ENCODE results near the gene DLX5. TPM values are rescaled to one million over a fixed set of nuclear protein-coding genes. Genes with fewer than 3 reads are reported as not detected.

Gene DLX5
- total and polyA plus RNA-seq, 9 of the 15 experiments (the other 6 are each of a cell fraction or from before 2014, with no cell fraction given) = not detected

DNA sequence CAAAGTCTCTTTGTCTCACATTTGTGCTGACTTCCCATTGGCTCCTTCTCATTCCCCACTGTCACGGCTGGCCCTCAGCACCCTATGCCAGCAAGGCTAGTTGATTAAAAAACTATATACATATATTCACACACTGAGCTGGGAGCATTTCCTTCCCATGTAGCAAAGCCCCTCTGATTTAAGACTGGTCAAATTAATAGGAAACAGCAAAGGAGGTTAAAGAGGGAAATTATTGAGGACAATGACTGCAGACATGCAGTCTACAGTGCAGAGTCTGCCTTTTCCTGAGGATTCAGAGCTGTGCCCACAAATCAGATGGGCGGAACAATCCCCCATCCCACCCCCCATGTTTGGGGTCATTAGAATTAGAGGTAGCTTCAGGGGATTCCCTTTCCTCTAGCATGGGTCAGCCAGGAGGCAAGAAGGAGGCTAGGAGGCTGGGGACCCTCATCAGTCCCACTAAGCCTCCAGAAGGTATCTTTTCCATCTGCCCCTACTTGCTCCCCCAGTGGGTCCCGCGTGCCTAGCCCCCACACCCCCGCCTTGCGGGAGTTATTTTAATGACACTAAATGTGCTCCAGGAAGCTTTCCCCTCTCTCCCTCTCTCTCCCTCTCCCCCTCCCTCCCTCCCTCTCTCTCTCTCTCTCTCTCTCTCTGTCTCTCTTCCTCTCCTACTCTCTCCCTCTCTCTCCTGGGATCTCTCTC is 29.1 kb downstream of the DLX5 start:
- no peak overlapping the region for H3K9ac ChIP-seq (ENCODE audit: insufficient read depth in 1 of 2, low read depth in 2 of 2, low read length in 2 of 2)
- CTCF ChIA-PET (ENCODE audit: low intra/inter-chr PET ratio) = no interaction called here
- H4K20me1 ChIP-seq (replicated peaks; ENCODE audit: control insufficient read depth, insufficient read depth, low read length) = no peaks in the 10 kb centered on the region
- H3K4me3 ChIP-seq = no peak overlapping the region
- H3K9me3 ChIP-seq (replicated peaks; ENCODE audit: control insufficient read depth, insufficient read depth, low read depth, low read length) = no peaks in the 10 kb centered on the region
- H3K27ac ChIP-seq (ENCODE audit: extremely low read depth, low read depth, low read length) = no peak overlapping the region
- H3K79me2 ChIP-seq (ENCODE audit: control insufficient read depth, insufficient read depth, low read length) = no peaks in the 10 kb centered on the region
- H3K4me1 ChIP-seq (replicated peaks in 1 of 2; ENCODE audit: control insufficient read depth in 2 of 2, insufficient read depth in 2 of 2, low read length in 2 of 2) = peaks cover 0 to 3% of the 10 kb centered on the region in 2 experiments; a peak in 1 of 5 replicates
- no peaks in the 10 kb centered on the region for H3K36me3 ChIP-seq (ENCODE audit: control insufficient read depth, insufficient read depth, low read length)
- FAIRE-seq (no peak), DNase-seq (ENCODE audit: extremely low read depth in 1 of 4, low spot score in 3 of 4) (no peak), ATAC-seq (no peak)
- POLR2A ChIA-PET = no interaction called here
- BruUV-seq (replicated peaks) = no TSS peak
- WGBS (ENCODE audit: insufficient coverage, low coverage, missing lambda C conversion rate) = 0% methylated on average over 6 of the region's 6 CpGs
- H3K27me3 ChIP-seq (ENCODE audit: control insufficient read depth in 2 of 2, insufficient read depth in 2 of 2, low read length in 2 of 2) = peaks cover 62 to 65% of the 10 kb centered on the region in 2 experiments
- in situ Hi-C loops (cut with MboI) (no loop called here), intact Hi-C loops (cut with micrococcal nuclease) (no loop called here)
- H3K4me2 ChIP-seq (ENCODE audit: insufficient read depth, low read length) = no peak overlapping the region
- no peaks in the 10 kb centered on the region for H3K9me1 ChIP-seq (ENCODE audit: control insufficient read depth, insufficient read depth, low read length)
- no peak overlapping the region for H2AFZ ChIP-seq (ENCODE audit: low read depth, low read length)
- TF ChIP-seq ZNF174 (CRISPR knock-in tag; IDR thresholded peaks at IDR 0.05) (no peak), EWSR1 (IDR thresholded peaks at IDR 0.05; ENCODE audit: borderline replicate concordance, low read depth, partially characterized antibody) (no peak), ZNF551 (CRISPR knock-in tag; IDR thresholded peaks at IDR 0.05) (no peak), CBX1 (IDR thresholded peaks at IDR 0.05; ENCODE audit: low read depth) (no peak), L3MBTL2 (IDR thresholded peaks at IDR 0.05) (no peak), KAT8 (IDR thresholded peaks at IDR 0.05; ENCODE audit: low read depth) (no peak), NFXL1 (CRISPR knock-in tag; IDR thresholded peaks at IDR 0.05) (no peak)
- TF ChIP-seq, protein P1, sequence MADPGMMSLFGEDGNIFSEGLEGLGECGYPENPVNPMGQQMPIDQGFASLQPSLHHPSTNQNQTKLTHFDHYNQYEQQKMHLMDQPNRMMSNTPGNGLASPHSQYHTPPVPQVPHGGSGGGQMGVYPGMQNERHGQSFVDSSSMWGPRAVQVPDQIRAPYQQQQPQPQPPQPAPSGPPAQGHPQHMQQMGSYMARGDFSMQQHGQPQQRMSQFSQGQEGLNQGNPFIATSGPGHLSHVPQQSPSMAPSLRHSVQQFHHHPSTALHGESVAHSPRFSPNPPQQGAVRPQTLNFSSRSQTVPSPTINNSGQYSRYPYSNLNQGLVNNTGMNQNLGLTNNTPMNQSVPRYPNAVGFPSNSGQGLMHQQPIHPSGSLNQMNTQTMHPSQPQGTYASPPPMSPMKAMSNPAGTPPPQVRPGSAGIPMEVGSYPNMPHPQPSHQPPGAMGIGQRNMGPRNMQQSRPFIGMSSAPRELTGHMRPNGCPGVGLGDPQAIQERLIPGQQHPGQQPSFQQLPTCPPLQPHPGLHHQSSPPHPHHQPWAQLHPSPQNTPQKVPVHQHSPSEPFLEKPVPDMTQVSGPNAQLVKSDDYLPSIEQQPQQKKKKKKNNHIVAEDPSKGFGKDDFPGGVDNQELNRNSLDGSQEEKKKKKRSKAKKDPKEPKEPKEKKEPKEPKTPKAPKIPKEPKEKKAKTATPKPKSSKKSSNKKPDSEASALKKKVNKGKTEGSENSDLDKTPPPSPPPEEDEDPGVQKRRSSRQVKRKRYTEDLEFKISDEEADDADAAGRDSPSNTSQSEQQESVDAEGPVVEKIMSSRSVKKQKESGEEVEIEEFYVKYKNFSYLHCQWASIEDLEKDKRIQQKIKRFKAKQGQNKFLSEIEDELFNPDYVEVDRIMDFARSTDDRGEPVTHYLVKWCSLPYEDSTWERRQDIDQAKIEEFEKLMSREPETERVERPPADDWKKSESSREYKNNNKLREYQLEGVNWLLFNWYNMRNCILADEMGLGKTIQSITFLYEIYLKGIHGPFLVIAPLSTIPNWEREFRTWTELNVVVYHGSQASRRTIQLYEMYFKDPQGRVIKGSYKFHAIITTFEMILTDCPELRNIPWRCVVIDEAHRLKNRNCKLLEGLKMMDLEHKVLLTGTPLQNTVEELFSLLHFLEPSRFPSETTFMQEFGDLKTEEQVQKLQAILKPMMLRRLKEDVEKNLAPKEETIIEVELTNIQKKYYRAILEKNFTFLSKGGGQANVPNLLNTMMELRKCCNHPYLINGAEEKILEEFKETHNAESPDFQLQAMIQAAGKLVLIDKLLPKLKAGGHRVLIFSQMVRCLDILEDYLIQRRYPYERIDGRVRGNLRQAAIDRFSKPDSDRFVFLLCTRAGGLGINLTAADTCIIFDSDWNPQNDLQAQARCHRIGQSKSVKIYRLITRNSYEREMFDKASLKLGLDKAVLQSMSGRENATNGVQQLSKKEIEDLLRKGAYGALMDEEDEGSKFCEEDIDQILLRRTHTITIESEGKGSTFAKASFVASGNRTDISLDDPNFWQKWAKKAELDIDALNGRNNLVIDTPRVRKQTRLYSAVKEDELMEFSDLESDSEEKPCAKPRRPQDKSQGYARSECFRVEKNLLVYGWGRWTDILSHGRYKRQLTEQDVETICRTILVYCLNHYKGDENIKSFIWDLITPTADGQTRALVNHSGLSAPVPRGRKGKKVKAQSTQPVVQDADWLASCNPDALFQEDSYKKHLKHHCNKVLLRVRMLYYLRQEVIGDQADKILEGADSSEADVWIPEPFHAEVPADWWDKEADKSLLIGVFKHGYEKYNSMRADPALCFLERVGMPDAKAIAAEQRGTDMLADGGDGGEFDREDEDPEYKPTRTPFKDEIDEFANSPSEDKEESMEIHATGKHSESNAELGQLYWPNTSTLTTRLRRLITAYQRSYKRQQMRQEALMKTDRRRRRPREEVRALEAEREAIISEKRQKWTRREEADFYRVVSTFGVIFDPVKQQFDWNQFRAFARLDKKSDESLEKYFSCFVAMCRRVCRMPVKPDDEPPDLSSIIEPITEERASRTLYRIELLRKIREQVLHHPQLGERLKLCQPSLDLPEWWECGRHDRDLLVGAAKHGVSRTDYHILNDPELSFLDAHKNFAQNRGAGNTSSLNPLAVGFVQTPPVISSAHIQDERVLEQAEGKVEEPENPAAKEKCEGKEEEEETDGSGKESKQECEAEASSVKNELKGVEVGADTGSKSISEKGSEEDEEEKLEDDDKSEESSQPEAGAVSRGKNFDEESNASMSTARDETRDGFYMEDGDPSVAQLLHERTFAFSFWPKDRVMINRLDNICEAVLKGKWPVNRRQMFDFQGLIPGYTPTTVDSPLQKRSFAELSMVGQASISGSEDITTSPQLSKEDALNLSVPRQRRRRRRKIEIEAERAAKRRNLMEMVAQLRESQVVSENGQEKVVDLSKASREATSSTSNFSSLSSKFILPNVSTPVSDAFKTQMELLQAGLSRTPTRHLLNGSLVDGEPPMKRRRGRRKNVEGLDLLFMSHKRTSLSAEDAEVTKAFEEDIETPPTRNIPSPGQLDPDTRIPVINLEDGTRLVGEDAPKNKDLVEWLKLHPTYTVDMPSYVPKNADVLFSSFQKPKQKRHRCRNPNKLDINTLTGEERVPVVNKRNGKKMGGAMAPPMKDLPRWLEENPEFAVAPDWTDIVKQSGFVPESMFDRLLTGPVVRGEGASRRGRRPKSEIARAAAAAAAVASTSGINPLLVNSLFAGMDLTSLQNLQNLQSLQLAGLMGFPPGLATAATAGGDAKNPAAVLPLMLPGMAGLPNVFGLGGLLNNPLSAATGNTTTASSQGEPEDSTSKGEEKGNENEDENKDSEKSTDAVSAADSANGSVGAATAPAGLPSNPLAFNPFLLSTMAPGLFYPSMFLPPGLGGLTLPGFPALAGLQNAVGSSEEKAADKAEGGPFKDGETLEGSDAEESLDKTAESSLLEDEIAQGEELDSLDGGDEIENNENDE (IDR thresholded peaks at IDR 0.05; ENCODE audit: low read depth, low read length) = no peak
- TF ChIP-seq, protein P2, sequence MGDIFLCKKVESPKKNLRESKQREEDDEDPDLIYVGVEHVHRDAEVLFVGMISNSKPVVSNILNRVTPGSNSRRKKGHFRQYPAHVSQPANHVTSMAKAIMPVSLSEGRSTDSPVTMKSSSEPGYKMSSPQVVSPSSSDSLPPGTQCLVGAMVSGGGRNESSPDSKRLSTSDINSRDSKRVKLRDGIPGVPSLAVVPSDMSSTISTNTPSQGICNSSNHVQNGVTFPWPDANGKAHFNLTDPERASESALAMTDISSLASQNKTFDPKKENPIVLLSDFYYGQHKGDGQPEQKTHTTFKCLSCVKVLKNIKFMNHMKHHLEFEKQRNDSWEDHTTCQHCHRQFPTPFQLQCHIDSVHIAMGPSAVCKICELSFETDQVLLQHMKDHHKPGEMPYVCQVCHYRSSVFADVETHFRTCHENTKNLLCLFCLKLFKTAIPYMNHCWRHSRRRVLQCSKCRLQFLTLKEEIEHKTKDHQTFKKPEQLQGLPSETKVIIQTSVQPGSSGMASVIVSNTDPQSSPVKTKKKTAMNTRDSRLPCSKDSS (IDR thresholded peaks at IDR 0.05; ENCODE audit: low read depth, partially characterized antibody) = no peak

All from K562 (cell line).